ENCODE results near the gene DGKA. TPM values are rescaled to one million over a fixed set of nuclear protein-coding genes. Genes with fewer than 3 reads are reported as not detected.
"Not testable (repeated sequence)": the region's sequence is repeated elsewhere in the genome, so short reads cannot be mapped to it uniquely, and the experiment has no call there.

The DGKA gene
- total RNA-seq, 4 donors from 2014 or later, result 185 to 556 (median 198) TPM

DNA sequence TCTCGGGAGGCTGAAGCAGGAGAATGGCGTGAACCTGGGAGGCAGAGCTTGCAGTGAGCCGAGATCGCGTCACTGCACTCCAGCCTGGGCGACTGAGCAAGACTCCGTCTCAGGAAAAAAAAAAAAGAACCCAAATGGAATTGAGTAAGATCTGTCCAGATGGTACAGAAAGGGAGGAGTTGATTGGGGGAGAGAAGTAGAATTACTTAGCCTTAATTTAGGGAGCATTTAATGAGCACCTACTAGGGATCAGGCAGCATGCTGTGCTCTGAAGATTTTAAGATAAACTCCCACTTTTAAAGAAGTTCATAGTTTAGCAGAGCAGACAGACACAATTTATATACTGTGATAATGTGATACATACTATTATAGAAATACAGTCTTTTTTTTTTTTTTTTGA lies 47.4 kb downstream of the DGKA start:
- no peak overlapping the region for H3K4me3 ChIP-seq
- H3K27ac ChIP-seq, result no peak overlapping the region
- H3K27me3 ChIP-seq, result no peaks in the 10 kb centered on the region
- peaks cover 23% of the 10 kb centered on the region for H3K4me1 ChIP-seq
- TF ChIP-seq POLR2A (IDR thresholded peaks at IDR 0.05), result no peak
- TF ChIP-seq, protein P1, sequence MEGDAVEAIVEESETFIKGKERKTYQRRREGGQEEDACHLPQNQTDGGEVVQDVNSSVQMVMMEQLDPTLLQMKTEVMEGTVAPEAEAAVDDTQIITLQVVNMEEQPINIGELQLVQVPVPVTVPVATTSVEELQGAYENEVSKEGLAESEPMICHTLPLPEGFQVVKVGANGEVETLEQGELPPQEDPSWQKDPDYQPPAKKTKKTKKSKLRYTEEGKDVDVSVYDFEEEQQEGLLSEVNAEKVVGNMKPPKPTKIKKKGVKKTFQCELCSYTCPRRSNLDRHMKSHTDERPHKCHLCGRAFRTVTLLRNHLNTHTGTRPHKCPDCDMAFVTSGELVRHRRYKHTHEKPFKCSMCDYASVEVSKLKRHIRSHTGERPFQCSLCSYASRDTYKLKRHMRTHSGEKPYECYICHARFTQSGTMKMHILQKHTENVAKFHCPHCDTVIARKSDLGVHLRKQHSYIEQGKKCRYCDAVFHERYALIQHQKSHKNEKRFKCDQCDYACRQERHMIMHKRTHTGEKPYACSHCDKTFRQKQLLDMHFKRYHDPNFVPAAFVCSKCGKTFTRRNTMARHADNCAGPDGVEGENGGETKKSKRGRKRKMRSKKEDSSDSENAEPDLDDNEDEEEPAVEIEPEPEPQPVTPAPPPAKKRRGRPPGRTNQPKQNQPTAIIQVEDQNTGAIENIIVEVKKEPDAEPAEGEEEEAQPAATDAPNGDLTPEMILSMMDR (IDR thresholded peaks at IDR 0.05), result no peak
- no peak for TF ChIP-seq EP300 (IDR thresholded peaks at IDR 0.05)
- no peak for DNase-seq (ENCODE audit: low spot score in 2 of 2)
- H3K36me3 ChIP-seq, result peaks cover 24% of the 10 kb centered on the region
- 85% methylated on average over 7 of the region's 7 CpGs for WGBS
- no peaks in the 10 kb centered on the region for H3K9me3 ChIP-seq

DNA sequence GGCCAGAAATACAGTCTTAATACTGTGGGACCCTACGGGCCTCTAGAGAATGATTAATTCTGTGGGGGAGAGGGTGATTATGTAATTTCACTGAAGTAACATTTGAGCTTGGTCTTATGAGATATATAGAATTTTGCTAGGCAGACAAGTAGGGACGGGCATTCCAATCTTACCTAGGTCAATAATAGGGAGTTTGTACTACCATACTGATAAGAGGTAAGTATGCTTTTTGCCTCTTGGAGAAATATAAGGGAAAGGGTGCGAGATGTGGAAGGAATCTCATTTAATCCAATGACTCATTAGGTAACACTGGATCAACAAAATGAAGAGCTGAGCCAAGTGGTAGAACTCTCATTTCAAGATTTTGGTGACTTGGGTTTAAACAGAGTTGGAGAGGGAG lies 48.1 kb downstream of the DGKA start:
- Histone ChIP-seq H3K27ac (no peak overlapping the region), H3K4me1 (peaks cover 23% of the 10 kb centered on the region), H3K4me3 (no peak overlapping the region), H3K9me3 (no peaks in the 10 kb centered on the region), H3K36me3 (peaks cover 31% of the 10 kb centered on the region), H3K27me3 (no peaks in the 10 kb centered on the region)
- TF ChIP-seq POLR2AphosphoS5 (IDR thresholded peaks at IDR 0.05), result no peak
- TF ChIP-seq, protein P1 (IDR thresholded peaks at IDR 0.05), result no peak
- TF ChIP-seq EP300 (IDR thresholded peaks at IDR 0.05), result no peak
- no peak for TF ChIP-seq POLR2A (IDR thresholded peaks at IDR 0.05)
- no peak for DNase-seq (ENCODE audit: low spot score in 2 of 2)
- WGBS, result 87% methylated on average over 3 of the region's 3 CpGs

DNA sequence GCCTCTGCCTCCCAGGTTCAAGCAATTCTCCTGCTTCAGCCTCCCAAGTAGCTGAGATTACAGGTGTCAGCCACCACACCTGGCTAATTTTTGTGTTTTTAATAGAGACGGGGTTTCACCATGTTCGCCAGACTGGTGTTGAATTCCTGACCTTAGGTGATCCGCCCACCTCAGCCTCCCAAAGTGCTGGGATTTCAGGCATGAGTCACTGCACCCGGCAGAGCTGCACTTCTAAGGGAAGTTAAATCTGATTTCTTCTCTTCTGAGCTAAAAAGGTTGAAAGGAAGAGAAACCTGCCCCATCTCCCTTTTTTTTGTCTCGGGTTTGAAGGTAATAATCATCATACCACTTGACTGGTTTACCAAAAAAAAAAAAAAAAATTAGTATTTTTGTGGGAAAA lies 50.9 kb downstream of the DGKA start:
- H3K9me3 ChIP-seq; H3K4me1 ChIP-seq; H3K27ac ChIP-seq; DNase-seq (ENCODE audit: low spot score in 2 of 2); H3K4me3 ChIP-seq; H3K27me3 ChIP-seq: not testable (repeated sequence)
- peaks cover 56% of the 10 kb centered on the region for H3K36me3 ChIP-seq
- 81% methylated on average over 5 of the region's 5 CpGs for WGBS

DNA sequence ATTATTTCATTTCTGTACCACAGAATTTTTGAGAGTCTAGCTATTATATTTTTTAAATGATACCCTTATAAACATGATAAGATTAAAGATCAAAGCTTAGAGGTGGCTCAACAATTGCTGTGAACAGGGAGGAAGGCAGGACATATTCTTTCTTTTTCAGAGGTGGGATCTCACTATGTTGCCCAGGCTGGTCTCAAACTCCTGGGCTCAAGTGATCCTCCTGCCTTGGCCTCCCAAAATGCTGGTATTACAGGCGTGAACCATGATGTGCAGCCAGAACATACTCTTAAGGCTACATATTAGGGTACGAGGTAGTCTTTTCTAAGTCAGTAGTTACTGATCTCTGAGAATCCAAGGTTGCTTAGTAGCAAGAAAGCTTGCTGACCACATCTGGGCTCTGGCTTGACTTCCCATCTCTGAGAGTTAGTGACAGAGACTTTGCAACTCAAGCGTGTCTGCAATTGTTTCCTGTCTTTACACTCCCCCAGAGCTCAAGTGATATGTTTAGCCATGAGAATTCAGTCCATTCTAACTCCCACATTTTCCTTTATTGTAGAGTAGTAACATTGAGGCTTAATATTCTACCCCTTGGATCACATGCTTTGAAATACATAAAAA lies 51.5 kb downstream of the DGKA start:
- WGBS, result 82% methylated on average over 3 of the region's 3 CpGs
- Histone ChIP-seq H3K27ac (no peak overlapping the region), H3K36me3 (peaks cover 62% of the 10 kb centered on the region), H3K4me1 (peaks cover 6% of the 10 kb centered on the region), H3K27me3 (no peaks in the 10 kb centered on the region), H3K9me3 (no peaks in the 10 kb centered on the region), H3K4me3 (no peak overlapping the region)
- TF ChIP-seq, protein P1 (IDR thresholded peaks at IDR 0.05), result no peak
- TF ChIP-seq POLR2A (IDR thresholded peaks at IDR 0.05) (no peak), POLR2AphosphoS5 (IDR thresholded peaks at IDR 0.05) (no peak), EP300 (IDR thresholded peaks at IDR 0.05) (no peak)
- no peak for DNase-seq (ENCODE audit: low spot score in 2 of 2)

DNA sequence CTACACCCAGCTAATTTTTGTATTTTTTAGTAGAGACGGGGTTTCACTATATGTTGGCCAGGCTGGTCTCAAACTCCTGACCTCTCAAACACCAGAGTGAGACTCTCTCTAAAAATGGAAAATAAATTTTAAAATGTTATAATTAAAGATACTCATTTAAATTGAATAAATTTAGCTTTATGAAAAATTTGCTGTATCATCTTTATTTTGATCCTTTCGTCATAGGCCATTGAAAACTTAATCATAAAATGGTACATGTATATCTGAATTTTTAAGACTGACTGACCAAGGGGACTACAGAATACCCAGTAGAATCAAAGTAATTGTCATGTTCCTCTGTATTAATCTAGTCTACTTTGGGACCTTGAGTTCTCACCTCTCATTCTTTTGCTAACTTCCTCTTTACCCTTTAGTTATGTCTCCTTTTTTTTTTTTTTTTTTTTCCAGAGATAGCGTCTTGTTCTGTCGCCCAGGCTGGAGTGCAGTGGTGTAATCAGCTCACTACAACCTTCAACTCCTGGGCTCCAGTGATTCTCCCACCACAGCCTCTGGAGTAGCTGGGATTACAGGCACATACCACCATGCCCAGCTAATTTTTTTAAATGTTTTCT lies 52.4 kb downstream of the DGKA start:
- TF ChIP-seq POLR2A (IDR thresholded peaks at IDR 0.05), result no peak
- no peak for TF ChIP-seq POLR2AphosphoS5 (IDR thresholded peaks at IDR 0.05)
- TF ChIP-seq, protein P1 (IDR thresholded peaks at IDR 0.05), result no peak
- no peak for TF ChIP-seq EP300 (IDR thresholded peaks at IDR 0.05)
- Histone ChIP-seq H3K4me1 (no peaks in the 10 kb centered on the region), H3K27me3 (no peaks in the 10 kb centered on the region), H3K36me3 (peaks cover 65% of the 10 kb centered on the region), H3K9me3 (no peaks in the 10 kb centered on the region), H3K27ac (no peak overlapping the region), H3K4me3 (no peak overlapping the region)
- DNase-seq (ENCODE audit: low spot score in 2 of 2), result no peak
- 90% methylated on average over 4 of the region's 4 CpGs for WGBS

Data from suprapubic skin (tissue), 4 donors.